Measurements from ENCODE around the gene FCAMR. TPM values are rescaled to one million over a fixed set of nuclear protein-coding genes. Genes with fewer than 3 reads are reported as not detected.

FCAMR gene
- total and polyA plus RNA-seq, 4 donors = 0.14 to 0.59 (median 0.39) TPM

DNA sequence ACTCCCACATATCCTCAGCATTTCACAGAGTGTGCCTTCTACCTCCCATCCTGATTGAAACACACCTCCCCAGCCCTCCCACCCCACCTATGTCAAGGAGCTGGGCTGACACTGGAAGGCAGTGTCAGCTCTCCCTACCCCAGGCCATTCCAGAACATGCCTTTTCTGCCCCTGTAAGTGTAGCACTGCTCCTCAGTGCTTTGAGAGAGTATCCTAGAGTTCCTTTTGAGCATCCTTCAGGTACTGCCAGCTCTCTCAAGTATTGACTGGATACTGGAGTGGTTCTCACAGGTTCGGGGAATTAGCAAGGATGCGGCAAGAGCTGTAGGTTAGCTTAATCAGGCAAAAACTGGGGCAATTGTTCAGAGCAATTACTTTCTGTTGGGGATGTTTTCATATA, 40.5 kb upstream of the FCAMR start:
- Histone ChIP-seq H3K27ac (ENCODE audit: low read depth in 1 of 2, low read length in 2 of 2) (no peak overlapping the region), H3K9me3 (ENCODE audit: control insufficient read depth in 4 of 4, low read length in 3 of 4) (no peaks in the 10 kb centered on the region), H3K4me3 (ENCODE audit: low read depth in 1 of 3, low read length in 3 of 3) (no peak overlapping the region), H3K36me3 (ENCODE audit: control insufficient read depth in 4 of 4, insufficient read depth in 3 of 4, low read depth in 1 of 4, low read length in 3 of 4) (no peaks in the 10 kb centered on the region), H3K4me1 (ENCODE audit: control insufficient read depth in 4 of 4, insufficient read depth in 4 of 4, low read length in 3 of 4) (peaks cover 0 to 4% (median 3%) of the 10 kb centered on the region in 4 donors), H3K9ac (ENCODE audit: low read depth in 1 of 2, low read length in 2 of 2) (no peak overlapping the region), H3K27me3 (ENCODE audit: control insufficient read depth in 4 of 4, insufficient read depth in 4 of 4, low read length in 3 of 4) (no peaks in the 10 kb centered on the region)
- no peak for DNase-seq (ENCODE audit: low spot score)
- 98% methylated on average over 2 of the region's 2 CpGs for WGBS
- no peak for TF ChIP-seq HNF4A (conservative IDR thresholded peaks at IDR 0.05)
- no peak for TF ChIP-seq TAF1 (conservative IDR thresholded peaks at IDR 0.05)
- TF ChIP-seq FOXA1 (IDR thresholded peaks at IDR 0.05) = no peak
- no peak for TF ChIP-seq FOXA2 (IDR thresholded peaks at IDR 0.05)
- TF ChIP-seq JUND (IDR thresholded peaks at IDR 0.05) = no peak
- TF ChIP-seq CTCF (IDR thresholded peaks at IDR 0.05; ENCODE audit: low read depth, low read length, missing input control) = no peak
- no peak for TF ChIP-seq RAD21 (IDR thresholded peaks at IDR 0.05)
- TF ChIP-seq, protein P1, sequence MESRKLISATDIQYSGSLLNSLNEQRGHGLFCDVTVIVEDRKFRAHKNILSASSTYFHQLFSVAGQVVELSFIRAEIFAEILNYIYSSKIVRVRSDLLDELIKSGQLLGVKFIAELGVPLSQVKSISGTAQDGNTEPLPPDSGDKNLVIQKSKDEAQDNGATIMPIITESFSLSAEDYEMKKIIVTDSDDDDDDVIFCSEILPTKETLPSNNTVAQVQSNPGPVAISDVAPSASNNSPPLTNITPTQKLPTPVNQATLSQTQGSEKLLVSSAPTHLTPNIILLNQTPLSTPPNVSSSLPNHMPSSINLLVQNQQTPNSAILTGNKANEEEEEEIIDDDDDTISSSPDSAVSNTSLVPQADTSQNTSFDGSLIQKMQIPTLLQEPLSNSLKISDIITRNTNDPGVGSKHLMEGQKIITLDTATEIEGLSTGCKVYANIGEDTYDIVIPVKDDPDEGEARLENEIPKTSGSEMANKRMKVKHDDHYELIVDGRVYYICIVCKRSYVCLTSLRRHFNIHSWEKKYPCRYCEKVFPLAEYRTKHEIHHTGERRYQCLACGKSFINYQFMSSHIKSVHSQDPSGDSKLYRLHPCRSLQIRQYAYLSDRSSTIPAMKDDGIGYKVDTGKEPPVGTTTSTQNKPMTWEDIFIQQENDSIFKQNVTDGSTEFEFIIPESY (IDR thresholded peaks at IDR 0.05) = no peak
- no peak for TF ChIP-seq GABPA (IDR thresholded peaks at IDR 0.05 in 1 of 2, conservative IDR thresholded peaks at IDR 0.05 in 1 of 2)
- no peak for TF ChIP-seq RXRA (IDR thresholded peaks at IDR 0.05)
- TF ChIP-seq, protein P2, sequence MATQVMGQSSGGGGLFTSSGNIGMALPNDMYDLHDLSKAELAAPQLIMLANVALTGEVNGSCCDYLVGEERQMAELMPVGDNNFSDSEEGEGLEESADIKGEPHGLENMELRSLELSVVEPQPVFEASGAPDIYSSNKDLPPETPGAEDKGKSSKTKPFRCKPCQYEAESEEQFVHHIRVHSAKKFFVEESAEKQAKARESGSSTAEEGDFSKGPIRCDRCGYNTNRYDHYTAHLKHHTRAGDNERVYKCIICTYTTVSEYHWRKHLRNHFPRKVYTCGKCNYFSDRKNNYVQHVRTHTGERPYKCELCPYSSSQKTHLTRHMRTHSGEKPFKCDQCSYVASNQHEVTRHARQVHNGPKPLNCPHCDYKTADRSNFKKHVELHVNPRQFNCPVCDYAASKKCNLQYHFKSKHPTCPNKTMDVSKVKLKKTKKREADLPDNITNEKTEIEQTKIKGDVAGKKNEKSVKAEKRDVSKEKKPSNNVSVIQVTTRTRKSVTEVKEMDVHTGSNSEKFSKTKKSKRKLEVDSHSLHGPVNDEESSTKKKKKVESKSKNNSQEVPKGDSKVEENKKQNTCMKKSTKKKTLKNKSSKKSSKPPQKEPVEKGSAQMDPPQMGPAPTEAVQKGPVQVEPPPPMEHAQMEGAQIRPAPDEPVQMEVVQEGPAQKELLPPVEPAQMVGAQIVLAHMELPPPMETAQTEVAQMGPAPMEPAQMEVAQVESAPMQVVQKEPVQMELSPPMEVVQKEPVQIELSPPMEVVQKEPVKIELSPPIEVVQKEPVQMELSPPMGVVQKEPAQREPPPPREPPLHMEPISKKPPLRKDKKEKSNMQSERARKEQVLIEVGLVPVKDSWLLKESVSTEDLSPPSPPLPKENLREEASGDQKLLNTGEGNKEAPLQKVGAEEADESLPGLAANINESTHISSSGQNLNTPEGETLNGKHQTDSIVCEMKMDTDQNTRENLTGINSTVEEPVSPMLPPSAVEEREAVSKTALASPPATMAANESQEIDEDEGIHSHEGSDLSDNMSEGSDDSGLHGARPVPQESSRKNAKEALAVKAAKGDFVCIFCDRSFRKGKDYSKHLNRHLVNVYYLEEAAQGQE (IDR thresholded peaks at IDR 0.05) = no peak

GRCh38 chr1:207009945-207010344, 39.7 kb upstream of the FCAMR start:
- Histone ChIP-seq H3K9ac (ENCODE audit: low read depth in 1 of 2, low read length in 2 of 2) (no peak overlapping the region), H3K4me3 (ENCODE audit: low read depth in 1 of 3, low read length in 3 of 3) (no peak overlapping the region), H3K9me3 (ENCODE audit: control insufficient read depth in 4 of 4, low read length in 3 of 4) (no peaks in the 10 kb centered on the region), H3K27ac (ENCODE audit: low read depth in 1 of 2, low read length in 2 of 2) (no peak overlapping the region), H3K27me3 (ENCODE audit: control insufficient read depth in 4 of 4, insufficient read depth in 4 of 4, low read length in 3 of 4) (no peaks in the 10 kb centered on the region), H3K4me1 (ENCODE audit: control insufficient read depth in 4 of 4, insufficient read depth in 4 of 4, low read length in 3 of 4) (peaks cover 5 to 10% (median 7%) of the 10 kb centered on the region in 4 donors), H3K36me3 (ENCODE audit: control insufficient read depth in 4 of 4, insufficient read depth in 3 of 4, low read depth in 1 of 4, low read length in 3 of 4) (no peaks in the 10 kb centered on the region)
- 77% methylated on average over 7 of the region's 7 CpGs for WGBS
- TF ChIP-seq CTCF (IDR thresholded peaks at IDR 0.05; ENCODE audit: low read depth, low read length, missing input control) = no peak
- TF ChIP-seq SP1 (IDR thresholded peaks at IDR 0.05) = no peak
- no peak for TF ChIP-seq RAD21 (IDR thresholded peaks at IDR 0.05)
- TF ChIP-seq FOXA2 (IDR thresholded peaks at IDR 0.05) = no peak
- no peak for TF ChIP-seq EGR1 (IDR thresholded peaks at IDR 0.05; ENCODE audit: low read depth in 2 of 2)
- no peak for TF ChIP-seq HNF4A (conservative IDR thresholded peaks at IDR 0.05)
- TF ChIP-seq, protein P3, sequence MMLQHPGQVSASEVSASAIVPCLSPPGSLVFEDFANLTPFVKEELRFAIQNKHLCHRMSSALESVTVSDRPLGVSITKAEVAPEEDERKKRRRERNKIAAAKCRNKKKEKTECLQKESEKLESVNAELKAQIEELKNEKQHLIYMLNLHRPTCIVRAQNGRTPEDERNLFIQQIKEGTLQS (IDR thresholded peaks at IDR 0.05) = no peak
- no peak for TF ChIP-seq HNF4G (IDR thresholded peaks at IDR 0.05)
- TF ChIP-seq YY1 (IDR thresholded peaks at IDR 0.05) = no peak
- DNase-seq (ENCODE audit: low spot score) = no peak
